SK-N-SH (cell line): ENCODE measurements around the gene SNHG17.

ENCODE experiments used
- EP300 ChIP-seq, 2 experiments: IDR thresholded peaks; 2 replicates each; pipeline versions ENCODE4 v1.4.0 to v1.6.1; 2012; ENCODE audit warnings: borderline replicate concordance in 1 of 2, low read depth in 1 of 2, low read length in 1 of 2
- GABPA ChIP-seq: IDR thresholded peaks from 2 replicates; pipeline ENCODE4 v1.4.0; 2012; ENCODE audit warnings: low read depth, mild to moderate bottlenecking
- JUND ChIP-seq: IDR thresholded peaks from 2 replicates; pipeline ENCODE4 v1.4.0; 2012
- NRF1 ChIP-seq: IDR thresholded peaks from 2 replicates; pipeline ENCODE4 v1.6.1; 2012; ENCODE audit warnings: low read depth, mild to moderate bottlenecking, low read length
- POLR2AphosphoS5 ChIP-seq: IDR thresholded peaks from 2 replicates; pipeline ENCODE4 v1.6.1; 2012; ENCODE audit warnings: low read depth, low read length
- RCOR1 ChIP-seq: fragments of 150-350 bp; IDR thresholded peaks from 2 replicates; pipeline ENCODE4 v1.6.1; 2017; ENCODE audit warnings: antibody characterized with exemption, low read length
- RFX5 ChIP-seq: IDR thresholded peaks from 2 replicates; pipeline ENCODE4 v1.6.1; 2012; ENCODE audit warnings: mild to moderate bottlenecking, improper control_type of control experiment, low read length
- YY1 ChIP-seq: IDR thresholded peaks from 2 replicates; pipeline ENCODE4 v1.4.0; 2012; ENCODE audit warnings: low read depth, mild to moderate bottlenecking
- TF ChIP-seq, protein P1 (sequence below): fragments of 200-600 bp; sonication (generic); IDR thresholded peaks from 2 replicates; pipeline ENCODE4 v1.6.1; 2017; ENCODE audit warnings: antibody characterized with exemption, mild to moderate bottlenecking, moderate library complexity
- TF ChIP-seq, protein P2 (sequence below): IDR thresholded peaks from 2 replicates; pipeline ENCODE4 v1.4.0; 2012; ENCODE audit warnings: low read depth, borderline replicate concordance

DNA sequence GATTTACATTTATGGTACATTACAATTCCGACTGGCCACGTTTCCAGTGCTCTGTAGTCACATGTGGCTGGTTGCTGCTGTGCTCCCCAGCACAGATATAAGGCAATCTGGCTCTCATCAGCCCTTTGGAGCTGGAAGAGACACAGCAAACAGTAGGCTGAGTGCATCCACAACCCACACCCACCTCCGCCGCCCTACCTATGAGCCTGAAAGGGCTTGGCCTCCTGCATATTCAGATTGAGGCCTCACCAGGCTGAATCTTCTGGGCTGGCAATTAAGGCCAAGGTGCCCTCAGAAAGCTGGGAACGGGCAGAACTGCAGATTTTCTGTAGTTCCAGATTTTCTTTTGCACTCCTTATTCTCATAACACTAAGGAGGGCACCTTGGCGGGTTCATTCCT is 2.7 kb upstream of the SNHG17 start:
- TF ChIP-seq, protein P1, sequence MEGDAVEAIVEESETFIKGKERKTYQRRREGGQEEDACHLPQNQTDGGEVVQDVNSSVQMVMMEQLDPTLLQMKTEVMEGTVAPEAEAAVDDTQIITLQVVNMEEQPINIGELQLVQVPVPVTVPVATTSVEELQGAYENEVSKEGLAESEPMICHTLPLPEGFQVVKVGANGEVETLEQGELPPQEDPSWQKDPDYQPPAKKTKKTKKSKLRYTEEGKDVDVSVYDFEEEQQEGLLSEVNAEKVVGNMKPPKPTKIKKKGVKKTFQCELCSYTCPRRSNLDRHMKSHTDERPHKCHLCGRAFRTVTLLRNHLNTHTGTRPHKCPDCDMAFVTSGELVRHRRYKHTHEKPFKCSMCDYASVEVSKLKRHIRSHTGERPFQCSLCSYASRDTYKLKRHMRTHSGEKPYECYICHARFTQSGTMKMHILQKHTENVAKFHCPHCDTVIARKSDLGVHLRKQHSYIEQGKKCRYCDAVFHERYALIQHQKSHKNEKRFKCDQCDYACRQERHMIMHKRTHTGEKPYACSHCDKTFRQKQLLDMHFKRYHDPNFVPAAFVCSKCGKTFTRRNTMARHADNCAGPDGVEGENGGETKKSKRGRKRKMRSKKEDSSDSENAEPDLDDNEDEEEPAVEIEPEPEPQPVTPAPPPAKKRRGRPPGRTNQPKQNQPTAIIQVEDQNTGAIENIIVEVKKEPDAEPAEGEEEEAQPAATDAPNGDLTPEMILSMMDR = no peak
- TF ChIP-seq, protein P2, sequence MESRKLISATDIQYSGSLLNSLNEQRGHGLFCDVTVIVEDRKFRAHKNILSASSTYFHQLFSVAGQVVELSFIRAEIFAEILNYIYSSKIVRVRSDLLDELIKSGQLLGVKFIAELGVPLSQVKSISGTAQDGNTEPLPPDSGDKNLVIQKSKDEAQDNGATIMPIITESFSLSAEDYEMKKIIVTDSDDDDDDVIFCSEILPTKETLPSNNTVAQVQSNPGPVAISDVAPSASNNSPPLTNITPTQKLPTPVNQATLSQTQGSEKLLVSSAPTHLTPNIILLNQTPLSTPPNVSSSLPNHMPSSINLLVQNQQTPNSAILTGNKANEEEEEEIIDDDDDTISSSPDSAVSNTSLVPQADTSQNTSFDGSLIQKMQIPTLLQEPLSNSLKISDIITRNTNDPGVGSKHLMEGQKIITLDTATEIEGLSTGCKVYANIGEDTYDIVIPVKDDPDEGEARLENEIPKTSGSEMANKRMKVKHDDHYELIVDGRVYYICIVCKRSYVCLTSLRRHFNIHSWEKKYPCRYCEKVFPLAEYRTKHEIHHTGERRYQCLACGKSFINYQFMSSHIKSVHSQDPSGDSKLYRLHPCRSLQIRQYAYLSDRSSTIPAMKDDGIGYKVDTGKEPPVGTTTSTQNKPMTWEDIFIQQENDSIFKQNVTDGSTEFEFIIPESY = no peak
- TF ChIP-seq POLR2AphosphoS5 (no peak), EP300 (IDR thresholded peaks at IDR 0.05; ENCODE audit: borderline replicate concordance in 1 of 2, low read depth in 1 of 2, low read length in 1 of 2) (no peak), JUND (no peak), YY1 (no peak), RFX5 (no peak), NRF1 (no peak), GABPA (no peak), RCOR1 (no peak)
